ENCODE measurements around the gene VPS45. TPM values are rescaled to one million over a fixed set of nuclear protein-coding genes. Genes with fewer than 3 reads are reported as not detected.

The VPS45 gene
- total and polyA plus RNA-seq, 10 donors: 16.2 to 62.8 (median 42.1) TPM

GRCh38 chr1:150021191-150021694 lies 46.3 kb upstream of the VPS45 start:
- peaks cover 0 to 31% (median 0%) of the 10 kb centered on the region in 7 donors for H3K27me3 ChIP-seq (replicated peaks in 1 of 7)
- WGBS, 5 donors: 76 to 91% (median 81%) methylated on average over 5 of the region's 5 CpGs
- no peaks in the 10 kb centered on the region for H3K36me3 ChIP-seq
- no peak overlapping the region for H3K27ac ChIP-seq
- DNase-seq: no peak
- H3K4me3 ChIP-seq: no peak overlapping the region
- no peaks in the 10 kb centered on the region for H3K9me3 ChIP-seq
- intact Hi-C loops (cut with DNase I; ENCODE audit: low total_unique reads): no loop called here
- TF ChIP-seq POLR2A (IDR thresholded peaks at IDR 0.05): no peak
- TF ChIP-seq POLR2AphosphoS5 (IDR thresholded peaks at IDR 0.05): no peak
- no peak for TF ChIP-seq CTCF (IDR thresholded peaks at IDR 0.05 in 8 of 11, conservative IDR thresholded peaks at IDR 0.05 in 3 of 11)
- peaks cover 0 to 4% (median 0%) of the 10 kb centered on the region in 6 donors for H3K4me1 ChIP-seq

- no peak for DNase-seq
- Histone ChIP-seq H3K9me3 (no peaks in the 10 kb centered on the region), H3K27me3 (replicated peaks in 1 of 7) (peaks cover 0 to 31% (median 0%) of the 10 kb centered on the region in 7 donors), H3K4me3 (no peak overlapping the region), H3K4me1 (peaks cover 0 to 4% (median 0%) of the 10 kb centered on the region in 6 donors), H3K36me3 (no peaks in the 10 kb centered on the region), H3K27ac (no peak overlapping the region)
- TF ChIP-seq POLR2AphosphoS5 (IDR thresholded peaks at IDR 0.05) (no peak), CTCF (IDR thresholded peaks at IDR 0.05 in 8 of 11, conservative IDR thresholded peaks at IDR 0.05 in 3 of 11) (no peak)
- WGBS, 5 donors: 85 to 90% (median 87%) methylated on average over 5 to 6 of the region's 6 CpGs
- intact Hi-C loops (cut with DNase I; ENCODE audit: low total_unique reads): no loop called here
Observed at GRCh38 chr1:150022357-150022756, 45.2 kb upstream of the VPS45 start.

- Histone ChIP-seq H3K27me3 (replicated peaks in 1 of 7) (peaks cover 0 to 19% (median 0%) of the 10 kb centered on the region in 7 donors), H3K27ac (no peak overlapping the region), H3K36me3 (no peaks in the 10 kb centered on the region), H3K9me3 (no peaks in the 10 kb centered on the region), H3K4me1 (no peaks in the 10 kb centered on the region), H3K4me3 (no peak overlapping the region)
- intact Hi-C loops (cut with DNase I; ENCODE audit: low total_unique reads): no loop called here
- no peak for DNase-seq
- TF ChIP-seq CTCF (IDR thresholded peaks at IDR 0.05 in 8 of 11, conservative IDR thresholded peaks at IDR 0.05 in 3 of 11) (no peak), POLR2A (IDR thresholded peaks at IDR 0.05) (no peak)
- 78 to 87% (median 84%) methylated on average over 2 of the region's 2 CpGs for WGBS, 5 donors
Observed at GRCh38 chr1:150024156-150024555, 43.4 kb upstream of the VPS45 start.

GRCh38 chr1:150028322-150028721 lies 39.3 kb upstream of the VPS45 start:
- TF ChIP-seq CTCF (IDR thresholded peaks at IDR 0.05 in 8 of 11, conservative IDR thresholded peaks at IDR 0.05 in 3 of 11) (no peak), POLR2AphosphoS5 (IDR thresholded peaks at IDR 0.05) (no peak), POLR2A (IDR thresholded peaks at IDR 0.05) (no peak)
- no peaks in the 10 kb centered on the region for H3K4me1 ChIP-seq
- no peak overlapping the region for H3K4me3 ChIP-seq
- H3K27ac ChIP-seq: no peak overlapping the region
- no peak for DNase-seq
- intact Hi-C loops (cut with DNase I; ENCODE audit: low total_unique reads): no loop called here
- no peaks in the 10 kb centered on the region for H3K36me3 ChIP-seq
- peaks cover 0 to 7% (median 0%) of the 10 kb centered on the region in 7 donors for H3K27me3 ChIP-seq (replicated peaks in 1 of 7)
- WGBS, 5 donors: 94 to 100% (median 96%) methylated on average over 1 of the region's 1 CpG
- H3K9me3 ChIP-seq: no peaks in the 10 kb centered on the region
